H1 (cell line): ENCODE results near the gene ELMO3. TPM values are rescaled to one million over a fixed set of nuclear protein-coding genes. Genes with fewer than 3 reads are reported as not detected.

Experiments
- CTCF ChIA-PET: fragments of 300-600 bp; sonication (Branson Sonifier 250); formaldehyde crosslinking; loops from one replicate; lab custom pipeline; 2021; ENCODE audit not compliant: partially characterized antibody; lab: Charles Lee
- POLR2A ChIA-PET: fragments of 300-600 bp; sonication (Branson Sonifier 250); formaldehyde crosslinking; loops from one replicate; lab custom pipeline; 2021; ENCODE audit warnings: inconsistent platforms; ENCODE audit not compliant: partially characterized antibody; lab: Charles Lee
- DNase-seq, 2 experiments: peaks; one replicate each; pipeline versions ENCODE4 v3.0.0 to v3.0.0-alpha.2; 2010 to 2022; ENCODE audit warnings: low spot score in 2 of 2, low read depth in 1 of 2, mixed read lengths in 1 of 2
- FAIRE-seq: peaks from 2 replicates; lab custom pipeline; 2011; peaks lifted over from hg19 to GRCh38; lab: Jason Lieb, UNC
- H2AFZ ChIP-seq: 2 replicates; pipeline ENCODE4 v1.8.1; 2012; ENCODE audit warnings: low read length, inconsistent platforms
- H2AK5ac ChIP-seq: 2 replicates; pipeline ENCODE4 v1.6.1; 2013; ENCODE audit warnings: low read depth, low read length
- H2BK120ac ChIP-seq: replicated peaks from 2 replicates; pipeline ENCODE3; 2013; ENCODE audit warnings: low read depth, low read length, inconsistent platforms
- H2BK12ac ChIP-seq: 2 replicates; pipeline ENCODE4 v1.6.1; 2013; ENCODE audit warnings: low read depth, low read length
- H2BK15ac ChIP-seq: 2 replicates; pipeline ENCODE4 v1.6.1; 2013; ENCODE audit warnings: low read length
- H2BK20ac ChIP-seq: 2 replicates; pipeline ENCODE4 v1.6.1; 2013; ENCODE audit warnings: low read length
- H2BK5ac ChIP-seq: 2 replicates; pipeline ENCODE4 v1.6.1; 2013; ENCODE audit warnings: low read depth, low read length
- H3K14ac ChIP-seq: 2 replicates; pipeline ENCODE4 v1.6.1; 2013; ENCODE audit warnings: inconsistent platforms; ENCODE audit not compliant: insufficient read length
- H3K18ac ChIP-seq: 2 replicates; pipeline ENCODE4 v1.6.1; 2013; ENCODE audit warnings: low read length; ENCODE audit errors: extremely low read depth
- H3K23ac ChIP-seq: 2 replicates; pipeline ENCODE4 v1.6.1; 2013; ENCODE audit warnings: inconsistent platforms; ENCODE audit not compliant: insufficient read length
- H3K23me2 ChIP-seq: 2 replicates; pipeline ENCODE4 v1.6.1; 2013; ENCODE audit warnings: low read depth, low read length
- H3K27ac ChIP-seq: 2 replicates; pipeline ENCODE4 v1.6.1; 2011; ENCODE audit warnings: low read depth, low read length, inconsistent platforms
- H3K27me3 ChIP-seq, 4 experiments: replicated peaks in 1 of 4; 1 replicate in 1 of 4; 2 replicates in 3 of 4; pipeline versions ENCODE4 v1.6.1 to v1.8.1; 2011 to 2013; ENCODE audit warnings: low read length in 3 of 4, mild to moderate bottlenecking in 3 of 4, inconsistent platforms in 2 of 4, mixed read lengths in 2 of 4, moderate library complexity in 1 of 4; ENCODE audit not compliant: control insufficient read depth in 3 of 4, insufficient read depth in 3 of 4; ENCODE audit errors: extremely low read depth in 1 of 4
- H3K36me3 ChIP-seq, 4 experiments: 2 replicates each; pipeline versions ENCODE4 v1.6.1 to v1.8.1; 2011 to 2013; ENCODE audit warnings: mild to moderate bottlenecking in 4 of 4, low read length in 3 of 4, moderate library complexity in 2 of 4, control low read depth in 1 of 4, inconsistent platforms in 1 of 4; ENCODE audit not compliant: insufficient read depth in 4 of 4, control insufficient read depth in 2 of 4
- H3K4ac ChIP-seq: replicated peaks from 2 replicates; pipeline ENCODE3; 2013; ENCODE audit warnings: low read length, low read depth, mixed read lengths, inconsistent platforms; ENCODE audit not compliant: insufficient read length
- H3K4me1 ChIP-seq, 4 experiments: replicated peaks in 1 of 4; 1 replicate in 1 of 4; 2 replicates in 3 of 4; pipeline versions ENCODE4 v1.6.1 to v1.8.1; 2011 to 2013; ENCODE audit warnings: low read length in 3 of 4, inconsistent platforms in 2 of 4, mixed read lengths in 1 of 4; ENCODE audit not compliant: insufficient read depth in 4 of 4, control insufficient read depth in 3 of 4
- H3K4me2 ChIP-seq, 2 experiments: 2 replicates each; pipeline versions ENCODE4 v1.6.1 to v1.8.1; 2011 to 2013; ENCODE audit warnings: low read depth in 2 of 2, low read length in 2 of 2, control low read depth in 1 of 2, inconsistent platforms in 1 of 2, mild to moderate bottlenecking in 1 of 2; ENCODE audit not compliant: insufficient read depth in 1 of 2
- H3K4me3 ChIP-seq, 4 experiments: fragments of 200-600, 300-600 bp in 1 of 4; sonication (generic), shearing (Covaris generic), sonication (Bioruptor Twin) in 1 of 4; 2 replicates each; pipeline versions ENCODE4 v1.5.1 to v1.8.1; 2011 to 2016; ENCODE audit warnings: low read length in 4 of 4, low read depth in 3 of 4, control low read depth in 2 of 4, inconsistent platforms in 2 of 4, mild to moderate bottlenecking in 2 of 4, mixed read lengths in 1 of 4, moderate library complexity in 1 of 4; ENCODE audit not compliant: insufficient read depth in 2 of 4; ENCODE audit errors: extremely low read depth in 1 of 4
- H3K56ac ChIP-seq: replicated peaks from 2 replicates; pipeline ENCODE3; 2013; ENCODE audit warnings: low read depth, mild to moderate bottlenecking, mixed read lengths, low read length, inconsistent platforms; ENCODE audit not compliant: insufficient read length
- H3K79me1 ChIP-seq: 2 replicates; pipeline ENCODE4 v1.6.1; 2013; ENCODE audit warnings: low read depth, low read length, control low read depth
- H3K79me2 ChIP-seq, 2 experiments: 2 replicates each; pipeline versions ENCODE4 v1.6.1 to v1.8.1; 2012 to 2013; ENCODE audit warnings: low read length in 2 of 2, mild to moderate bottlenecking in 2 of 2, inconsistent platforms in 1 of 2; ENCODE audit not compliant: insufficient read depth in 2 of 2, control insufficient read depth in 1 of 2
- H3K9ac ChIP-seq, 4 experiments: replicated peaks in 1 of 4; 1 replicate in 1 of 4; 2 replicates in 3 of 4; pipeline versions ENCODE4 v1.6.1 to v1.8.1; 2011 to 2013; ENCODE audit warnings: low read depth in 3 of 4, low read length in 3 of 4, control low read depth in 2 of 4, mild to moderate bottlenecking in 2 of 4, moderate library complexity in 2 of 4, inconsistent platforms in 1 of 4; ENCODE audit errors: extremely low read depth in 1 of 4
- H3K9me3 ChIP-seq, 2 experiments: 2 replicates each; pipeline versions ENCODE4 v1.6.1 to v1.8.1; 2012 to 2013; ENCODE audit warnings: mild to moderate bottlenecking in 2 of 2, moderate library complexity in 2 of 2, control low read depth in 1 of 2, inconsistent platforms in 1 of 2, low read depth in 1 of 2, low read length in 1 of 2, mixed read lengths in 1 of 2; ENCODE audit not compliant: insufficient read depth in 2 of 2
- H4K20me1 ChIP-seq, 2 experiments: replicated peaks in 1 of 2; 2 replicates each; pipeline versions ENCODE3 to v1.8.1; 2011 to 2013; ENCODE audit warnings: inconsistent platforms in 2 of 2, low read length in 2 of 2, mild to moderate bottlenecking in 1 of 2; ENCODE audit not compliant: insufficient read depth in 2 of 2, control insufficient read depth in 1 of 2
- H4K5ac ChIP-seq: 2 replicates; pipeline ENCODE4 v1.6.1; 2013; ENCODE audit warnings: low read length, low read depth, mixed read lengths, inconsistent platforms; ENCODE audit not compliant: insufficient read length
- H4K8ac ChIP-seq: 2 replicates; pipeline ENCODE4 v1.8.0; 2013; ENCODE audit warnings: mild to moderate bottlenecking, moderate library complexity, low read length, inconsistent platforms; ENCODE audit not compliant: insufficient read depth; ENCODE audit errors: extremely low read depth
- H4K91ac ChIP-seq: replicated peaks from 2 replicates; pipeline ENCODE3; 2013; ENCODE audit warnings: low read length, mixed read lengths, inconsistent platforms; ENCODE audit not compliant: insufficient read length
- BCL11A ChIP-seq, 2 experiments: IDR thresholded peaks; one replicate each; pipeline ENCODE4 v1.6.1; 2011; ENCODE audit warnings: low read depth in 2 of 2, low read length in 2 of 2, mild to moderate bottlenecking in 2 of 2
- BRCA1 ChIP-seq: IDR thresholded peaks from 2 replicates; pipeline ENCODE4 v1.6.1; 2012; ENCODE audit warnings: low read depth, low read length, improper control_type of control experiment
- CREB1 ChIP-seq: IDR thresholded peaks from 2 replicates; pipeline ENCODE4 v1.6.1; 2012; ENCODE audit warnings: inconsistent platforms
- CTBP2 ChIP-seq: IDR thresholded peaks from 2 replicates; pipeline ENCODE4 v1.7.0; 2011; ENCODE audit warnings: borderline replicate concordance, mild to moderate bottlenecking, moderate library complexity, mixed read lengths, low read length; ENCODE audit not compliant: insufficient read depth, insufficient read length
- EP300 ChIP-seq, 2 experiments: IDR thresholded peaks; 1 replicate in 1 of 2; 2 replicates in 1 of 2; pipeline ENCODE4 v1.6.1; 2011 to 2012; ENCODE audit warnings: low read depth in 2 of 2, low read length in 2 of 2, mild to moderate bottlenecking in 2 of 2, borderline replicate concordance in 1 of 2, inconsistent platforms in 1 of 2, moderate library complexity in 1 of 2
- EZH2 ChIP-seq: fragments of 200-600 bp; sonication (generic); IDR thresholded peaks from 2 replicates; pipeline ENCODE4 v1.7.1; 2012; ENCODE audit warnings: low read depth, mild to moderate bottlenecking, moderate library complexity, low read length, inconsistent platforms; ENCODE audit not compliant: severe bottlenecking
- HDAC6 ChIP-seq: IDR thresholded peaks from one replicate; pipeline ENCODE4 v1.7.1; 2012; ENCODE audit warnings: low read depth, mild to moderate bottlenecking, inconsistent platforms, low read length, moderate library complexity
- NRF1 ChIP-seq: IDR thresholded peaks from 2 replicates; pipeline ENCODE4 v1.6.1; 2011; ENCODE audit warnings: mild to moderate bottlenecking, low read depth, low read length, improper control_type of control experiment
- POU5F1 ChIP-seq: IDR thresholded peaks from 2 replicates; pipeline ENCODE4 v1.6.1; 2011; ENCODE audit warnings: low read depth, mild to moderate bottlenecking, low read length, moderate library complexity
- SRF ChIP-seq: IDR thresholded peaks from 2 replicates; pipeline ENCODE4 v1.6.1; 2011; ENCODE audit warnings: mild to moderate bottlenecking, low read depth, low read length, moderate library complexity
- TAF1 ChIP-seq: IDR thresholded peaks from 2 replicates; pipeline ENCODE4 v1.6.1; 2011; ENCODE audit warnings: mild to moderate bottlenecking, low read depth, low read length
- ZNF274 ChIP-seq: IDR thresholded peaks from 2 replicates; pipeline ENCODE4 v1.7.0; 2012; ENCODE audit warnings: low read length, borderline replicate concordance; ENCODE audit errors: extremely low read depth
- WGBS, 2 experiments: shearing (Covaris generic) in 1 of 2; methylation state at CpG; one replicate each; pipeline versions ENCODE4 v1.1.6 to v1.1.7; 2013 to 2015; ENCODE audit warnings: low lambda C conversion rate in 2 of 2, mixed read lengths in 2 of 2, inconsistent platforms in 1 of 2, low coverage in 1 of 2, missing lambda C conversion rate in 1 of 2; ENCODE audit not compliant: insufficient replicate concordance in 2 of 2, insufficient coverage in 1 of 2, insufficient read length in 1 of 2; ENCODE audit errors: extremely low coverage in 1 of 2, missing lambda C conversion rate in 1 of 2; 5-methylcytosine and 5-hydroxymethylcytosine counted together
- polyA plus RNA-seq, 7 experiments: library from polyadenylated mRNA; depleted of rRNA in 3 of 7; stranded (reverse) in 5 of 7; unstranded in 2 of 7; fragments of >200 nt in 5 of 7; fragments of 200-250 nt in 2 of 7; gene quantifications; 1 replicate in 5 of 7; 2 replicates in 1 of 7; 4 replicates in 1 of 7; pipeline versions ENCODE4 v1.2.1 to v1.2.3, GENCODE V29; 2011 to 2013; ENCODE audit warnings: missing spikeins in 2 of 7, mixed read lengths in 2 of 7
- total RNA-seq: library from RNA; stranded (reverse); fragmentation: NEBNext Ultra II Directional; extraction: Animal tissue kit (Norgen Biotek cat#: 25700); gene quantifications from 2 replicates; pipeline ENCODE4 v1.2.1, GENCODE V29; 2021
- TF ChIP-seq, protein P1 (sequence below): IDR thresholded peaks from 2 replicates; pipeline ENCODE4 v1.6.1; 2011; ENCODE audit warnings: low read depth, mild to moderate bottlenecking, low read length; ENCODE audit not compliant: insufficient read depth

The ELMO3 gene
- total and polyA plus RNA-seq, 2 of the 8 experiments (the other 6 are each of a cell fraction or from before 2014, with no cell fraction given): 9.6 to 10.9 TPM

DNA sequence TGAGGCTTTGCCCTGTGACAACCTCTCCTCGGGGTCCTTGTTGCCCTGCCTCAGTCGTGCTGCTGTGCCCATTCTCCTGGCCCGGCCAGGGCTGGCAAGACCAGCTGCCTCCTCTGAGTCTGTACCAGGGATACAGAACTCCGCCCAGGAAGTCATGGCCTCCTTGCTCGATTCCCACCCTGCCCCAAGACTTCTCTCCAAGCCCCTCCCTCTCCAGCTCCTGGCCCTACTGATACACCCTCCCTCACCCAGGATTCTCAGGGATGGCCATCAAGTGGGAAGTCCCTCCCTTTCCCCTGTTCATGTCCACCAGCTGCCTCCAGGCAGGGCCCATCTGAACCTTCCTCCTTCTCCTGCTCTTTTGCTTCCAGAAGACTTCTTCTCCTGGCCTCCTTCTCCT, 16.8 kb downstream of the ELMO3 start:
- no peaks in the 10 kb centered on the region for H3K79me1 ChIP-seq
- H2BK120ac ChIP-seq: no peak overlapping the region
- no peak overlapping the region for H4K5ac ChIP-seq
- FAIRE-seq: no peak
- ChIA-PET POLR2A (interaction anchor here (1.7 to 3.5 kb wide), 2 partner anchors 11 to 12 kb away, joined by 4 to 19 read pairs; partner anchors contain the start of gene TMEM208), CTCF (interaction anchor here (1.4 to 8.9 kb wide), 3 partner anchors 12 to 20 kb away, joined by 5 to 111 read pairs (median 6); partner anchors contain the start of genes E2F4, ELMO3 and TMEM208)
- WGBS, 2 experiments: 82% methylated on average over 5 of the region's 5 CpGs; no CpG with 5 or more reads in 1 of the 2 experiments
- no peak overlapping the region for H2AFZ ChIP-seq
- no peaks in the 10 kb centered on the region for H3K9me3 ChIP-seq
- no peak overlapping the region for H3K9ac ChIP-seq
- no peak overlapping the region for H3K4me2 ChIP-seq
- H4K91ac ChIP-seq: no peak overlapping the region
- no peak overlapping the region for H3K4me3 ChIP-seq
- H3K14ac ChIP-seq: no peak overlapping the region
- no peak overlapping the region for H3K27ac ChIP-seq
- H2BK12ac ChIP-seq: no peak overlapping the region
- H3K36me3 ChIP-seq: no peaks in the 10 kb centered on the region
- no peak overlapping the region for H2AK5ac ChIP-seq
- no peak overlapping the region for H3K18ac ChIP-seq
- no peaks in the 10 kb centered on the region for H3K23me2 ChIP-seq
- no peak for DNase-seq
- H2BK5ac ChIP-seq: no peak overlapping the region
- no peak overlapping the region for H2BK15ac ChIP-seq
- H4K8ac ChIP-seq: no peak overlapping the region; the same call in 1 of the 2 replicates
- H2BK20ac ChIP-seq: no peak overlapping the region
- H3K4me1 ChIP-seq: no peaks in the 10 kb centered on the region; a peak in 1 of 7 replicates
- no peak overlapping the region for H3K56ac ChIP-seq
- no peaks in the 10 kb centered on the region for H3K79me2 ChIP-seq
- H3K23ac ChIP-seq: no peak overlapping the region
- peaks cover 0 to 12% (median 11%) of the 10 kb centered on the region in 4 experiments; a peak in 4 of 7 replicates for H3K27me3 ChIP-seq
- no peaks in the 10 kb centered on the region for H4K20me1 ChIP-seq
- no peak overlapping the region for H3K4ac ChIP-seq
- no peak for TF ChIP-seq BRCA1
- TF ChIP-seq TAF1: no peak
- TF ChIP-seq ZNF274: no peak
- TF ChIP-seq NRF1: no peak
- no peak for TF ChIP-seq EZH2
- TF ChIP-seq, protein P1, sequence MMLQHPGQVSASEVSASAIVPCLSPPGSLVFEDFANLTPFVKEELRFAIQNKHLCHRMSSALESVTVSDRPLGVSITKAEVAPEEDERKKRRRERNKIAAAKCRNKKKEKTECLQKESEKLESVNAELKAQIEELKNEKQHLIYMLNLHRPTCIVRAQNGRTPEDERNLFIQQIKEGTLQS: no peak
- TF ChIP-seq POU5F1: no peak
- TF ChIP-seq EP300 (IDR thresholded peaks at IDR 0.05; ENCODE audit: borderline replicate concordance in 1 of 2, low read depth in 2 of 2, low read length in 2 of 2): no peak
- no peak for TF ChIP-seq CTBP2
- TF ChIP-seq CREB1: no peak
- TF ChIP-seq HDAC6: no peak
- no peak for TF ChIP-seq BCL11A (IDR thresholded peaks at IDR 0.05; ENCODE audit: low read depth in 2 of 2, low read length in 2 of 2)
- TF ChIP-seq SRF: no peak
